Loucy (cell line): ENCODE data around the gene GPLD1.

Experiments
- H2AFZ ChIP-seq: fragments of 200-600 bp; sonication (generic); 2 replicates; pipeline ENCODE4 v1.6.0; 2016; ENCODE audit warnings: antibody characterized with exemption, mild to moderate bottlenecking, low read length, moderate library complexity
- H3F3A ChIP-seq: fragments of 200-600 bp; 2 replicates; pipeline ENCODE4 v1.6.0; 2016; ENCODE audit warnings: antibody characterized with exemption, low read depth, mild to moderate bottlenecking
- H3K27me3 ChIP-seq: fragments of 200-600 bp; sonication (generic); 2 replicates; pipeline ENCODE4 v1.6.1; 2014; ENCODE audit warnings: low read length, mild to moderate bottlenecking; ENCODE audit not compliant: insufficient read depth, poor library complexity, severe bottlenecking
- H3K36me3 ChIP-seq: fragments of 200-600 bp; sonication (generic); 2 replicates; pipeline ENCODE4 v1.6.1; 2016; ENCODE audit warnings: low read length; ENCODE audit not compliant: insufficient read depth
- H3K4me1 ChIP-seq: fragments of 200-600 bp; sonication (generic); 2 replicates; pipeline ENCODE4 v1.5.1; 2014; ENCODE audit warnings: low read length, mild to moderate bottlenecking; ENCODE audit not compliant: insufficient read depth, poor library complexity, severe bottlenecking
- H3K4me2 ChIP-seq: fragments of 200-600 bp; sonication (generic); 2 replicates; pipeline ENCODE4 v1.6.0; 2014; ENCODE audit warnings: antibody characterized with exemption, low read length, low read depth, mild to moderate bottlenecking; ENCODE audit not compliant: poor library complexity, severe bottlenecking
- H3K4me3 ChIP-seq: fragments of 200-600 bp; sonication (generic); 2 replicates; pipeline ENCODE4 v1.5.1; 2014; ENCODE audit warnings: low read length, mild to moderate bottlenecking, mixed read lengths; ENCODE audit not compliant: poor library complexity, severe bottlenecking
- H3K79me2 ChIP-seq: fragments of 200-600 bp; sonication (generic); 2 replicates; pipeline ENCODE4 v1.6.1; 2014; ENCODE audit warnings: low read length; ENCODE audit not compliant: insufficient read depth
- H3K9ac ChIP-seq: fragments of 200-600 bp; sonication (generic); 2 replicates; pipeline ENCODE4 v1.6.0; 2014; ENCODE audit warnings: mild to moderate bottlenecking, low read depth, low read length, moderate library complexity; ENCODE audit not compliant: poor library complexity, severe bottlenecking
- H3K9me2 ChIP-seq: fragments of 200-600 bp; sonication (generic); replicated peaks from 2 replicates; pipeline ENCODE4 v1.6.1; 2016; ENCODE audit warnings: low read depth, low read length, mixed read lengths
- H3K9me3 ChIP-seq: fragments of 200-600 bp; sonication (generic); 2 replicates; pipeline ENCODE4 v1.6.1; 2014; ENCODE audit warnings: mild to moderate bottlenecking, antibody characterized with exemption, low read length, low read depth; ENCODE audit not compliant: insufficient read depth
- H4K20me1 ChIP-seq: fragments of 200-600 bp; sonication (generic); 2 replicates; pipeline ENCODE4 v1.6.0; 2014; ENCODE audit warnings: antibody characterized with exemption, low read length, mild to moderate bottlenecking; ENCODE audit not compliant: insufficient read depth, poor library complexity, severe bottlenecking
- EZH2phosphoT487 ChIP-seq: fragments of 200-600 bp; IDR thresholded peaks from 2 replicates; pipeline ENCODE4 v1.6.1; 2018; ENCODE audit warnings: antibody characterized with exemption, mild to moderate bottlenecking, moderate library complexity, borderline replicate concordance
- TF ChIP-seq, protein P1 (sequence below): fragments of 200-600 bp; sonication (generic); conservative IDR thresholded peaks from 2 replicates; pipeline ENCODE4 v1.5.1; 2014; ENCODE audit warnings: mild to moderate bottlenecking, antibody characterized with exemption, low read length

Gene GPLD1

DNA sequence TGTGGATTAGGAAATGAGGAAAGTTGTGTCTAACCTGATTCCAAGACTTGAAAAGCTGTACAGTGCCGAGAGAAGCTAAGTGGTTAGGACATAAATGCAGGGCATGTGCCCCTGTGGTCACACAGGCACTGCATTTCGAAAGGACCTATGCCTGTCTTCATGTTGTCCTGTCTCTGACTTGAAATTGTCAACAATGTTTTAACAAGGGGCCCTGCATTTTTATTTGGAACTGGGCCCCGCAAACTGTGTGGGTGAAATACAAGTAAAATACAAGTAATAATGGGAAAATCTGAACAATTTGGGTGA, 47.8 kb downstream of the GPLD1 start:
- no peaks in the 10 kb centered on the region for H3K36me3 ChIP-seq
- H3K4me1 ChIP-seq: no peaks in the 10 kb centered on the region
- no peaks in the 10 kb centered on the region for H3K27me3 ChIP-seq
- H3F3A ChIP-seq: no peaks in the 10 kb centered on the region
- no peaks in the 10 kb centered on the region for H4K20me1 ChIP-seq
- no peak overlapping the region for H3K4me3 ChIP-seq
- no peaks in the 10 kb centered on the region for H3K9me3 ChIP-seq
- no peak overlapping the region for H3K4me2 ChIP-seq
- no peak overlapping the region for H2AFZ ChIP-seq
- no peaks in the 10 kb centered on the region for H3K79me2 ChIP-seq
- no peak overlapping the region for H3K9ac ChIP-seq
- H3K9me2 ChIP-seq: no peaks in the 10 kb centered on the region
- TF ChIP-seq, protein P1, sequence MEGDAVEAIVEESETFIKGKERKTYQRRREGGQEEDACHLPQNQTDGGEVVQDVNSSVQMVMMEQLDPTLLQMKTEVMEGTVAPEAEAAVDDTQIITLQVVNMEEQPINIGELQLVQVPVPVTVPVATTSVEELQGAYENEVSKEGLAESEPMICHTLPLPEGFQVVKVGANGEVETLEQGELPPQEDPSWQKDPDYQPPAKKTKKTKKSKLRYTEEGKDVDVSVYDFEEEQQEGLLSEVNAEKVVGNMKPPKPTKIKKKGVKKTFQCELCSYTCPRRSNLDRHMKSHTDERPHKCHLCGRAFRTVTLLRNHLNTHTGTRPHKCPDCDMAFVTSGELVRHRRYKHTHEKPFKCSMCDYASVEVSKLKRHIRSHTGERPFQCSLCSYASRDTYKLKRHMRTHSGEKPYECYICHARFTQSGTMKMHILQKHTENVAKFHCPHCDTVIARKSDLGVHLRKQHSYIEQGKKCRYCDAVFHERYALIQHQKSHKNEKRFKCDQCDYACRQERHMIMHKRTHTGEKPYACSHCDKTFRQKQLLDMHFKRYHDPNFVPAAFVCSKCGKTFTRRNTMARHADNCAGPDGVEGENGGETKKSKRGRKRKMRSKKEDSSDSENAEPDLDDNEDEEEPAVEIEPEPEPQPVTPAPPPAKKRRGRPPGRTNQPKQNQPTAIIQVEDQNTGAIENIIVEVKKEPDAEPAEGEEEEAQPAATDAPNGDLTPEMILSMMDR: no peak
- TF ChIP-seq EZH2phosphoT487: no peak

DNA sequence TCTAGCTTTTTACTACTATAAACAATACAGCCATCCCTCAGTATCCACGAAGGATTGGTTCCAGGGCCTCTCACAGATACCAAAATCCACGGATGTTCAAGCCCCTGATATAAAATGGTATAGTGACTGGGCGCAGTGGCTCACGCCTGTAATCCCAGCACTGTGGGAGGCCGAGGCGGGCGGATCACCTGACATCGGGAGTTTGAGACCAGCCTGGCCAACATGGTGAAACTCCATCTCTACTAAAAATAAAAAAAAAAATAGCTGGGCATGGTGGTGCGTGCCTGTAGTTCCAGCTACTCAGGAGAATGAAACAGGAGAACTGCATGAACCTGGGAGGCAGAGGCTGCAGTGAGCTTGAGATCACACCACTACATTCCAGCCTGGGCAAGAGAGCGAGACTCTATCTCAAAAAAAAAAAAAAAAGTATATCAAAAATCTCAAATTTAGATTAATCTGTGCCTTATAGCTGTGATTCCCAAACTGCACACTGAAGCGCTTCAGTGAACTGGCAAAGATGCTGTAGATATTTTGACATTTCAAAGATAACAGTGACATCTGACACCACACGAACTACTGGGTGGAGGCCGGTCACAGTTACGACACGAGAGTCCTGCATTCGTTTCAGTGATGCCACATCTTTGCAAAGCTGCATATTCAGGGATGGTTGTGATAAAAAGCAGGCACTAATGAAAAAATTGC, 48.3 kb downstream of the GPLD1 start:
- H4K20me1 ChIP-seq: no peaks in the 10 kb centered on the region
- H3K4me2 ChIP-seq: no peak overlapping the region
- H3K4me3 ChIP-seq: no peak overlapping the region
- H3K9ac ChIP-seq: no peak overlapping the region
- no peaks in the 10 kb centered on the region for H3K4me1 ChIP-seq
- no peak for TF ChIP-seq EZH2phosphoT487
- TF ChIP-seq, protein P1: no peak
- H3K36me3 ChIP-seq: no peaks in the 10 kb centered on the region
- H3K9me2 ChIP-seq: no peaks in the 10 kb centered on the region
- H2AFZ ChIP-seq: no peak overlapping the region
- H3K9me3 ChIP-seq: no peaks in the 10 kb centered on the region
- no peaks in the 10 kb centered on the region for H3K79me2 ChIP-seq
- no peaks in the 10 kb centered on the region for H3K27me3 ChIP-seq
- no peaks in the 10 kb centered on the region for H3F3A ChIP-seq

DNA sequence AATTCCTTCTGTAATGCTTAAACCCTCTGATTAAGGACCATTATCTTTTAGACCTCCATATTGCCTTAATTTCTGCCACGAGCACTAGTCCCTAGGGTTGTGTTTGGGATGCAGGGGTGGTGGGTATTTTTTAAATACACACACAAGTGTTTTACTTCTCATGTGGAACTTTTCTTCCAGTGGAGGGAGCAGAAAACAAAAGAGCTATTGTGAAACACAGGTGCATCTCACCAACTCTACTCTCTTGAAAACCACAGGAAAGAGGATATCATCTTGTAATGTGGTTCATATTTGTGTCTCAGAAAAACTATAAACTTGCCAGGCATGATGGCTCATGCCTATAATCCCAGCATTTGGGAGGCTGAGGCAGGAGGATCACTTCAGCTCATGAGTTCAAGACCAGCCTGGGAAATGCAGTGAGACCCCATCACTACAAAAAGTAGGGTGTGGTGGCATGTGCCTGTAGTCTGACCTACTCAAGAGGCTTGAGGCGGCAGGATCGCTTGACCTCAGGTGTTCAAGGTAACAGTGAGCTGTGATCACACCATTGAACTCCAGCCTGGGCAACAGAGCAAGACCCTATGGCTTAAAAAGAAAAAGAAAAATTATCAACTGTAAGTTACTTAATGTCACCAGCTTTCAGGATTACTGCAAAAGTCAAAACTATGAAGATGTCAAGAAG, 49.4 kb downstream of the GPLD1 start:
- Histone ChIP-seq H3K27me3 (no peaks in the 10 kb centered on the region), H3K9me3 (no peaks in the 10 kb centered on the region), H3K4me1 (no peaks in the 10 kb centered on the region), H3K36me3 (no peaks in the 10 kb centered on the region), H3F3A (no peaks in the 10 kb centered on the region), H3K4me3 (no peak overlapping the region), H2AFZ (no peak overlapping the region), H4K20me1 (no peaks in the 10 kb centered on the region), H3K9ac (no peak overlapping the region), H3K9me2 (no peaks in the 10 kb centered on the region), H3K79me2 (no peaks in the 10 kb centered on the region), H3K4me2 (no peak overlapping the region)
- TF ChIP-seq, protein P1: no peak
- no peak for TF ChIP-seq EZH2phosphoT487
